T follicular helper cell (primary cell): ENCODE results near the gene KRT84.

Source experiments
- DNase-seq: peaks from one replicate; pipeline ENCODE4 v3.0.0-alpha.2; 2020; ENCODE audit warnings: low read depth

KRT84 gene

GRCh38 chr12:52382854-52383253 lies 2.6 kb downstream of the KRT84 start:
- DNase-seq = no peak

- DNase-seq = no peak
Measured at GRCh38 chr12:52381206-52381605, 4.2 kb downstream of the KRT84 start.

GRCh38 chr12:52380271-52380694 lies 5.2 kb downstream of the KRT84 start:
- no peak for DNase-seq

- DNase-seq = no peak
Measured at GRCh38 chr12:52379536-52379935, 5.9 kb downstream of the KRT84 start.

GRCh38 chr12:52378091-52378490 lies 7.4 kb downstream of the KRT84 start:
- DNase-seq = no peak

- DNase-seq = no peak
Measured at GRCh38 chr12:52377266-52377665, 8.2 kb downstream of the KRT84 start.

- peak; percentile 9 for DNase-seq
Measured at GRCh38 chr12:52372216-52373154, 13.0 kb downstream of the KRT84 start.

- DNase-seq = no peak
Measured at GRCh38 chr12:52371716-52372115, 13.7 kb downstream of the KRT84 start.

- no peak for DNase-seq
Measured at GRCh38 chr12:52370926-52371608, 14.4 kb downstream of the KRT84 start.

- no peak for DNase-seq
Measured at GRCh38 chr12:52369809-52370208, 15.6 kb downstream of the KRT84 start.

- no peak for DNase-seq
Measured at GRCh38 chr12:52369211-52369610, 16.2 kb downstream of the KRT84 start.

GRCh38 chr12:52368508-52368907 lies 16.9 kb downstream of the KRT84 start:
- no peak for DNase-seq

GRCh38 chr12:52367876-52368275 lies 17.6 kb downstream of the KRT84 start:
- DNase-seq = no peak

GRCh38 chr12:52366738-52367485 lies 18.5 kb downstream of the KRT84 start, which contains the start of gene KRT85:
KRT85 (minus strand) TSS chr12:52367481; CDS start chr12:52367405, 76 bp downstream.
- no peak for DNase-seq

GRCh38 chr12:52364901-52365489 lies 20.5 kb downstream of the KRT84 start:
- DNase-seq = no peak

GRCh38 chr12:52364061-52364460 lies 21.4 kb downstream of the KRT84 start:
- DNase-seq = no peak

- DNase-seq = no peak
Measured at GRCh38 chr12:52363111-52363679, 22.3 kb downstream of the KRT84 start.

GRCh38 chr12:52362118-52362726 lies 23.2 kb downstream of the KRT84 start:
- DNase-seq = no peak

- DNase-seq = no peak
Measured at GRCh38 chr12:52361553-52361952, 23.9 kb downstream of the KRT84 start.

GRCh38 chr12:52360663-52361271 lies 24.7 kb downstream of the KRT84 start:
- DNase-seq = no peak
